Measurements from ENCODE around the gene NEDD8.
"Not testable (repeated sequence)": the region's sequence is repeated elsewhere in the genome, so short reads cannot be mapped to it uniquely, and the experiment has no call there.

NEDD8 gene

GRCh38 chr14:24219080-24219479 lies 13.1 kb downstream of the NEDD8 start:
- DNase-seq = no peak

GRCh38 chr14:24216876-24217275 lies 15.3 kb downstream of the NEDD8 start:
- not testable (repeated sequence) for DNase-seq

GRCh38 chr14:24216345-24216699 lies 15.8 kb downstream of the NEDD8 start:
- DNase-seq = no peak

DNA sequence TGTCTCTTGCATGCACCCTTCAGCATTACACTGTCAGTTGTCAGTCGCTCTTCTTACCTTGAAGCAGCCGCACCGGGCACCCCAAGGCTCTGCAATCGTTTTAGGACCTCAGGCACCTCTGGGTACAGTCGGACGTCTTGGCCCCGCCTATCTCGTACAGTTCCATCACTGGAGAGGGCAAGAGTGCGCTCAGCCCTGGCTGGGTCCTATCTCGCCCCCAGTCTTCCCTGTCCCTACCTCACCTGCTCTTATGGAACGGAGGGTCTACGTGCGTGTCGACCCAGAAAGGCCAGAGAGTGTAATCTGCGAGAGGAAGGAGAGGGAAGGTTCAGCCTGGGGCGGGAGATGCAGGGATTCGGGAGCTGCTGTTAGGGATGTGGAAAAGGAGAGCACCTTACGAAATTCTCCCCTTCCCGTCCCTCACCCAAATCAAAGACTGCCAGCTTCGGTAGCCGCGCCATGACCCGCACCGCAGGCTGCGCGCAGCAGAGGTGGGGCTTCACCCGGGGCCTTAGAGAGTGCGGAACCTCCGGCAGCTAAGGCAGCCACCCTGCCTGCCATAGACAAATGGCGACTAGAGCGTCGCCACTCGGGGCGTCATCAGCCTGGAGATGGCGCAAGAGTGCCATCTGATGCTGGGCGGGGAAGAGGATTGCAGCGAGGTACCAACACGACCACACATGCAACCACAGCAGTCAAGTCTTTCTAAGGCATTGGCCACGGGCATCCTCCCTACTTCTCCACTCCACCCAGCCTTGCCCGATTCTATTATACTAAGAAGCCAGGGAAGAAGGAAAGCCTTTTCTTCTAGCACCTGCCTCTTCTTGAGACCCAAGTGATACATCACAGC lies 16.4 kb downstream of the NEDD8 start, which contains the start of gene MDP1:
Gene MDP1 (minus strand): TSS at position 572 of the 850 bp plus-strand sequence. CDS start 111 bp downstream, at position 461.
- DNase-seq = peak; percentile 89

DNA sequence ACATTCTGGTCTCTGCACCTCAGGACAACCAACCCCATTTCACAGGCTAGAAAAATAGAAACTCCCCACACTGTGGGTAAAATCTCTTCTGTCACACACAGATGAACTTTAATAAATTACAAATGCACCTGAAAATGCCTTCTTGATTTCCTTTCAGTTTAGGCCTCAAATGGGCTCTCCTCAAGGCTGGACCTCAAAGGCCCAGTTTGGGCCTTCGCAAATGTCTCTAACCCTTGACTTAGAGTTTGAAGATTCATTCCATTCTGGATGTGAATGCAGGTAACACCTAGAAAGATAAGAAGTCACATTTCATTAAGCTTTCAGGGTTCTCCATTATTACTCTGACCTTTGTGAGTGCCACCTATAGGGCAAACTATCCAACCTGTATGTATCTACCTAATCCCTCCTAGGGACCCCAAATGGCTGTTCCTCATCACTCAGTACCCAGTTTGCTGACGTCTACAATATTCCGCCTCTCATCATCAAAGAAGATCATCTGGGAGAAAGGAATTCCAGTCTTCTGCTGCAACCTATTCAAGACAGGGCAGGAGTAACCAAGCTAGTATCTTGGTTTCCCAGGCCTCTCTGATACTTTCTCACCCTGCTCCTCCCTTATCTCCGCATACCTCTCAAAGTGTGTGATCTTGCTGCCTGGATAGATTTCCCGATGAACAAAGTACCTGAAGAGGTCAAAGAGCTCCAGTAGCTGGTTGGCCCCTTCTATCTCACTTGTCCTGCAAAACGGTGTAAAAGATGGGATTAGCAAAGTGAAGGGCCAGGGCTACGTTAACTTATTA lies 18.1 kb downstream of the NEDD8 start:
- DNase-seq = no peak

DNA sequence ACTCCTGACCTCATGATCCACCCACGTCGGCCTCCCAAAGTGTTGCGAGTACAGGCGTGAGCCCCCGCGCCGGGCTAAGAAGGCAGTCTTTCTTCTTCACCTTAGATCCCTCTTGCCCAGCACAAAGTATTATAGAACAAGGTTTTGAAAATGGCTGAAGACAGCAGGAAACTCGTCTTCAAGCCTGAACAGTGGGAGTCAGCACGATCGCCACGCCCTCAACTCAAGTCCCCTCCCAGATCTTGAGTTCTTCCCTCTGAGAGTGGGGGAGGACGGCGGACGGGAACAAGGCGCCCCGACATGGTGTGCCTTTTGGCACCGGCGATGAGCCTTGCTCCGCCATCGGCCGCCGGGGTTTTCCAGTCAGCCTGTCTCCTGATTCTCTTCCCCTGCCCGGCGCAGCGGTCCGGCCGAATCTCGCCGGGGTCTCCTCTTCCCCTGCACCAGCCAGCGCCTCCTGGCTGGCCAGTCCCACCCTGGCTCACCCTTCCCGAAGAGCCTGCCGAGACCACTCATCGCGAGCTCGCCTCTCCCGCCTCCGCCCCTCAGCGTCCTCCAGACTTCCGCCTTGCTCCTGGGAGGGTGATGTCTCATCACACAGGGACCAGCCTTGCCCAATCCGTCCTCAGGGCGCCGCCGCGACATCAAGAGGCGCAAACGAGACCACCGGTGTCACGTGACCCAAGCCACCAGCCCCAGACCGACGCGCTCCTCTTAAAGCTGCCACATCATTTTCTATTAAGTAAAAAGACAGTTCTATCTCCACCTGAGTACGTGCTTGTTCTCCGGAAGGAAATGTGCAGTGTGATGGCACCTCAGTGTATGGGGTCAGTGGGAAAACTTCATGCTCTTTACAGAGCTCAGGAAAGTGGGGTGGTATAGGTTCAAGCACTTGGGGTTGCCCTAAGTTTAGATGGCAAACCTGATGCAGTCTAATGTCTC lies 19.0 kb downstream of the NEDD8 start, which contains the start of gene CHMP4A:
Gene CHMP4A (minus strand): TSS at position 565 of the 942 bp plus-strand sequence. CDS start 49 bp downstream, at position 516.
- peak; percentile 90 for DNase-seq

GRCh38 chr14:24211311-24211710 lies 20.9 kb downstream of the NEDD8 start:
- no peak for DNase-seq

- DNase-seq = no peak
Measured at GRCh38 chr14:24207625-24208024, 24.5 kb downstream of the NEDD8 start.

DNA sequence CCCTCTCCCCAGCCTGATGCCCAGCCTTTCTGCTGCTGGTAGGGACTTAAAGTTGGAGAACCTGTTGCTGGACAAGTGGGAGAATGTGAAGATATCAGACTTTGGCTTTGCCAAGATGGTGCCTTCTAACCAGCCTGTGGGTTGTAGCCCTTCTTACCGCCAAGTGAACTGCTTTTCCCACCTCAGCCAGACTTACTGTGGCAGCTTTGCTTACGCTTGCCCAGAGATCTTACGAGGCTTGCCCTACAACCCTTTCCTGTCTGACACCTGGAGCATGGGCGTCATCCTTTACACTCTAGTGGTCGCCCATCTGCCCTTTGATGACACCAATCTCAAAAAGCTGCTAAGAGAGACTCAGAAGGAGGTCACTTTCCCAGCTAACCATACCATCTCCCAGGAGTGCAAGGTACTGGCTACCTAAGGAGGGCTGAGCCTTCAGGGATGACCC lies 25.0 kb downstream of the NEDD8 start:
- no peak for DNase-seq

DNA sequence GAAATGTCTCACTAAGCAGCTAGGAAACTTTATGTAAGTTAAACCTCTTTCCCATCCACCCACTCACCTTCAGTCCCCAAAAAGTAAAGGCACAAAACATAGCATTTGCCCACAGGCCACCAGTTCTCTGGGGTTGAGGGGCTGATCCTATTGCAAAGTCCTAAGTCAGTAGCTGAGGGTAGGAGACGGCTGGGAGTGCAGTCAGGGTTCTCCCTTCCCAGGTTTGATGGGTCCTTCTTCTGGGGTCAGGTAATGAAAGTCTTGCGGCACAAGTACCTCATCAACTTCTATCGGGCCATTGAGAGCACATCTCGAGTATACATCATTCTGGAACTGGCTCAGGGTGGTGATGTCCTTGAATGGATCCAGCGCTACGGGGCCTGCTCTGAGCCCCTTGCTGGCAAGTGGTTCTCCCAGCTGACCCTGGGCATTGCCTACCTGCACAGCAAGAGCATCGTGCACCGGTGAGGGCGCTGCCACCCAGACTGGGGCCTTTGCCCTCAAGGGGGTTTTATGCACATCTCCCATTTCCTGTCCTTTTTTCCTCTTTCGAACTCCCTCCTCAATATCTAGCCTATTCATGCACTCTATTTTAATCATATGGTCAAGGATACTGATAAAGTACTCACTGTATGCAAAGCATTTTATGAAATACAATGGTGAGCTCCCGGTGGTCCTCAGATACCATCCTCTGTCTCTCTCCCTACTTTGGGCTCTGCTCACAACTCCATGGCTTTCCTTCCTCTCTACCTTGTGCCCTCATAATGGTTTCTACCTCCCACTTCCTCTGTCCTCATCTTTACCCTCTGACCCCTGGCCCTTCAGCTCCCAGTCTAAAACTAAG lies 25.7 kb downstream of the NEDD8 start:
- DNase-seq = no peak

- DNase-seq = no peak
Measured at GRCh38 chr14:24204163-24205146, 27.7 kb downstream of the NEDD8 start.

- DNase-seq = not testable (repeated sequence)
Measured at GRCh38 chr14:24203249-24203886, 28.8 kb downstream of the NEDD8 start.

- not testable (repeated sequence) for DNase-seq
Measured at GRCh38 chr14:24202538-24202937, 29.6 kb downstream of the NEDD8 start.

GRCh38 chr14:24198814-24199524 lies 33.2 kb downstream of the NEDD8 start:
- DNase-seq = no peak

GRCh38 chr14:24197056-24197450 lies 35.1 kb downstream of the NEDD8 start:
- DNase-seq = no peak

DNA sequence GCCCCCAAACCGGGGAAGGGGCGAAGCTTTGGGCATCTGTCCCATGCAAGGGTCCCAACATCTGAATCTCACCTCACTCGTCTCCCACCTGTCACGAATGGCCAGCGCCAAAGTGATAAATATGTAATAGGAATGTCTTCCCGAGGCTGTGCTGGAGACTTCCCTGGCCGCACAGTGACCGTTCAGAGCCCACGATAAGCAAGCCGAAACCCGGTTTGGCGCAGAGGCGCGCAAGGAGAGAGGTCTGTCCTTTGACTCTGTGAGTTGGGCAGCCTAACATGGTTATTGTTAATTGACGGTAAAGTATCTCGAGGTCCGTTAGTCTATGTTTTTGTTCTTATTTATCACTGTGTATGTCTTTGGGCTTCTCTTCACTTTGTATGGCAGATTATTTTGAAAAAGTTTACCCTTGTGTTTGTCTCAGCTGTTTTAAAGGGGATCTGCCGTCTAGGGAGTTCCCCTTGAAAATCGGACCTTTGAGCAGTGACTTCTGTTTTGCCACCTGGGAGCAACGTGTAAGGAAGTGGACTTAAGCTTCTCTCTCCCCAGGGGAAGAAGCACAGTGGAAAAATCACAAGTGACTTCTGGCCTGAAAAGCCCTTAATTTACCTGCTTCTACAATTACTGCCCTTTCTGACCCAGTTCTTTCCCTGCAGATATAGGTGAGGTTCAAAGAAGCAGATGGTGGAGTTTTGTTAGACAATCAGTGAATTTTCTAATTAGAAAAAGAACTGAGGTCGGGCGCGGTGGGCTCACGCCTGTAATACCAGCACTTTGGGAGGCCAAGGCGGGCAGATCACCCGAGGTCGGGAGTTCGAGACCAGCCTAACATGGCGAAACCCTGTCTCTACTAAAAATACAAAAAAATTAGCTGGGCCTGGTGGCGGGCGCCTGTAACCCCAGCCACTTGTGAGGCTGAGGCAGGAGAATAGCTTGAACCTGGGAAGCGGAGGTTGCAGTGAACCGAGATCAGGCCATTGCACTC lies 35.8 kb downstream of the NEDD8 start:
- no peak for DNase-seq

GRCh38 chr14:24195186-24196070 lies 36.7 kb downstream of the NEDD8 start, which contains the start of gene TM9SF1:
Gene TM9SF1 (minus strand): TSS chr14:24195441. CDS start chr14:24195019, 422 bp downstream.
- peak; percentile 83 for DNase-seq
